Measurements from ENCODE around the gene STIMATE.

DNA sequence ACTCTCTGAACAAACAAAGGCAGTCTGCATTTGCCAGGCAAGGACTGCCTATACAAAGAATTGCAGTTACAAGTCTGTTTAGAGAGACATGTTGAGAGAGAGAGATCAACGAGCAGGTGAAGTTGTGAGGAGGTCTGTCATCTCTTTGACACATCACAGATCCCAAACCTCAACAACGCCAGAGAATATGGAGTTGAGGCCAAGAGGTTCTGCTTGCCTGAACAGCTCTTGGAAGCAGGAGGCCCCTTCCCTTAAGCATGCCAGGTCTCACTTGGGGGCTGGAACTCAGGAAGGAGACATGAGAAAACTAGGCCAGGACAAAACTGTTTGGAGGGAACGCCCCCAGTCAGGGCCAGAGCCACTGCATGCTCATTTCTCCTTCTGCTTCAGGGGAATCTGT is 40.2 kb downstream of the STIMATE start:
- TF ChIP-seq, protein P1, sequence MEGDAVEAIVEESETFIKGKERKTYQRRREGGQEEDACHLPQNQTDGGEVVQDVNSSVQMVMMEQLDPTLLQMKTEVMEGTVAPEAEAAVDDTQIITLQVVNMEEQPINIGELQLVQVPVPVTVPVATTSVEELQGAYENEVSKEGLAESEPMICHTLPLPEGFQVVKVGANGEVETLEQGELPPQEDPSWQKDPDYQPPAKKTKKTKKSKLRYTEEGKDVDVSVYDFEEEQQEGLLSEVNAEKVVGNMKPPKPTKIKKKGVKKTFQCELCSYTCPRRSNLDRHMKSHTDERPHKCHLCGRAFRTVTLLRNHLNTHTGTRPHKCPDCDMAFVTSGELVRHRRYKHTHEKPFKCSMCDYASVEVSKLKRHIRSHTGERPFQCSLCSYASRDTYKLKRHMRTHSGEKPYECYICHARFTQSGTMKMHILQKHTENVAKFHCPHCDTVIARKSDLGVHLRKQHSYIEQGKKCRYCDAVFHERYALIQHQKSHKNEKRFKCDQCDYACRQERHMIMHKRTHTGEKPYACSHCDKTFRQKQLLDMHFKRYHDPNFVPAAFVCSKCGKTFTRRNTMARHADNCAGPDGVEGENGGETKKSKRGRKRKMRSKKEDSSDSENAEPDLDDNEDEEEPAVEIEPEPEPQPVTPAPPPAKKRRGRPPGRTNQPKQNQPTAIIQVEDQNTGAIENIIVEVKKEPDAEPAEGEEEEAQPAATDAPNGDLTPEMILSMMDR (conservative IDR thresholded peaks at IDR 0.05; ENCODE audit: low read length), result no peak
- no peak for TF ChIP-seq EZH2phosphoT487 (IDR thresholded peaks at IDR 0.05; ENCODE audit: borderline replicate concordance, low read depth, low read length)

All from OCI-LY7 (cell line).